ENCODE results near the gene ZNF814. TPM values are rescaled to one million over a fixed set of nuclear protein-coding genes. Genes with fewer than 3 reads are reported as not detected.
A peak's percentile ranks its signal among the peaks of the same experiment; 100 is the strongest.
"Not testable (repeated sequence)": the region's sequence is repeated elsewhere in the genome, so short reads cannot be mapped to it uniquely, and the experiment has no call there.

Gene ZNF814
- total RNA-seq, 2 experiments from 2014 or later, result 29.0 to 34.7 TPM

DNA sequence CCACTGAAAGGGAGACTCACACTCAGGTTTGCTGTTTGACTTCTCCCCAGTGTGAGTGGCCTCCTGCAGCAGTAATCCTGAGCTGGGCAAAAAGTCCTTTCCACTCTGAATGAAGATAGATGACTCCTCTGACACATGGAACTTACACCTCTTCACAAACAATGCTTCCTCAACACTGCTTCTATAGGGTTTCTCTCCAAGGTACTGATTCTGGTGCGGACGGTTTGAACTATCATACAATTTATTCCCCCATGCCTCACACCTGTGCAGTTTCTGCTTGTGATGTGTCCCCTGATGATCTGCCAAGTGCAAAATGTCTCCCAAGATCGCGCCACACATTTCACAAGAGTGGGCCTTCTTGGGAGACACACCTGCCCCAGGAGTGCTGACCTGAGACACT lies 38.8 kb upstream of the ZNF814 start:
- intact Hi-C loops (cut with DNase I, micrococcal nuclease), result no loop called here
- no peak for DNase-seq
- no peaks in the 10 kb centered on the region for H3K36me3 ChIP-seq (ENCODE audit: insufficient read depth, low read length)
- Mint-ChIP-seq H3K27me3 (no peaks in the 10 kb centered on the region), H3K4me3 (no peak overlapping the region), H3K27ac (no peak overlapping the region), H3K4me1 (ENCODE audit: low read depth) (no peaks in the 10 kb centered on the region), H3K9me3 (peaks cover 8% of the 10 kb centered on the region), H3K36me3 (ENCODE audit: low read depth) (peaks cover 83% of the 10 kb centered on the region)
- TF ChIP-seq, protein P1, sequence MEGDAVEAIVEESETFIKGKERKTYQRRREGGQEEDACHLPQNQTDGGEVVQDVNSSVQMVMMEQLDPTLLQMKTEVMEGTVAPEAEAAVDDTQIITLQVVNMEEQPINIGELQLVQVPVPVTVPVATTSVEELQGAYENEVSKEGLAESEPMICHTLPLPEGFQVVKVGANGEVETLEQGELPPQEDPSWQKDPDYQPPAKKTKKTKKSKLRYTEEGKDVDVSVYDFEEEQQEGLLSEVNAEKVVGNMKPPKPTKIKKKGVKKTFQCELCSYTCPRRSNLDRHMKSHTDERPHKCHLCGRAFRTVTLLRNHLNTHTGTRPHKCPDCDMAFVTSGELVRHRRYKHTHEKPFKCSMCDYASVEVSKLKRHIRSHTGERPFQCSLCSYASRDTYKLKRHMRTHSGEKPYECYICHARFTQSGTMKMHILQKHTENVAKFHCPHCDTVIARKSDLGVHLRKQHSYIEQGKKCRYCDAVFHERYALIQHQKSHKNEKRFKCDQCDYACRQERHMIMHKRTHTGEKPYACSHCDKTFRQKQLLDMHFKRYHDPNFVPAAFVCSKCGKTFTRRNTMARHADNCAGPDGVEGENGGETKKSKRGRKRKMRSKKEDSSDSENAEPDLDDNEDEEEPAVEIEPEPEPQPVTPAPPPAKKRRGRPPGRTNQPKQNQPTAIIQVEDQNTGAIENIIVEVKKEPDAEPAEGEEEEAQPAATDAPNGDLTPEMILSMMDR (IDR thresholded peaks at IDR 0.05), result no peak
- no peaks in the 10 kb centered on the region for H3K4me1 ChIP-seq (ENCODE audit: insufficient read depth, low read length)
- H3K4me3 ChIP-seq (ENCODE audit: low read length), result no peak overlapping the region
- POLR2A ChIA-PET, result no interaction called here
- no peaks in the 10 kb centered on the region for H3K27me3 ChIP-seq (ENCODE audit: control insufficient read depth in 1 of 2, insufficient read depth in 2 of 2, low read length in 2 of 2)
- CTCF ChIA-PET, result no interaction called here
- H3K27ac ChIP-seq (ENCODE audit: low read depth in 1 of 2, low read length in 2 of 2), result no peak overlapping the region
- no peak for ATAC-seq (ENCODE audit: poor library complexity)
- H3K9me3 ChIP-seq (ENCODE audit: control insufficient read depth in 1 of 2, insufficient read depth in 1 of 2, low read length in 2 of 2), result peaks cover 52 to 75% of the 10 kb centered on the region in 2 experiments

DNA sequence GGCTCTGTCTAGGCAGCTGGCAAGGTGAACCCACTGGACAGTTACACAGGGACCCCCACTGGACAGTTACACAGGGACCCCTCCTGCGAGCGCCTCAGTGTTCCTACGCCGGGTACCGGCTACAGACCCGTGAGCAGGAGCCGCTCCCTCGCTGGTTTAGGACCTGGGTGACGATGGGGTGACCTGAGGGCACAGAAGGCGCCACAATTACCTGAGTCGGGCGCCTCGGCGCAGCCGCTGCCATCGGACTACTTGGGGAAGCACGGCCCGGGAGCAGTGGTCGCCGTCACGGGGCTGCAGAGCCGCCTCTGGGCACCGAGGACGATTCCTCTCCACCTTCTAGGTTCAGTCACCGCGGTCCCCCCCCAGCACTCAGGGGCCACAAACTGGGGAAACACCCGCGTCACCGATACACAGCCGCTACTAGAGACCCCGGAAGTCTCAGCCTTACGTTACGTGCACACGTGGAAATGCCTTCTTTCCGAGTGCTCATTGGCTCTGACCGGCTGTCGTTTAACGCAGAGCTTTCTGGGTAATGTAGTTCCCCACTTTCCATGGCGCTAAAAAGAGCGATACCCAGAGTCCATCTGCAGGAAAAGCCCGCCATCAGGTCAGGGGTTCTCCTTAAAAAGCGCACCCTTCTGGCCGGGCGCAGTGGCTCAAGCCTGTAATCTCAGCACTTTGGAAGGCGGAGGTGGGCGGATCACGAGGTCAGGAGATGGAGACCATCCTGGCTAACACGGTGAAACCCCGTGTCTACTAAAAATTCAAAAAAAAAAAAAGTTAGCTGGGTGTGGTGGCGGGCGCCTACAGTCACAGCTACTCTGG lies 27.5 kb upstream of the ZNF814 start, which contains the start of gene ZNF417:
Gene ZNF417 (minus strand): TSS at position 425 of the 828 bp plus-strand sequence. CDS start 181 bp downstream, at position 244.
- intact Hi-C loops (cut with DNase I, micrococcal nuclease), result loop anchor here (1.0 to 5.0 kb wide), 3 partner anchors 86 to 304 kb away; partner anchors contain the start of genes ZNF134 (in 1 of the 2), ZNF211 (in 1 of the 2) and ZNF606 (in 1 of the 2)

DNA sequence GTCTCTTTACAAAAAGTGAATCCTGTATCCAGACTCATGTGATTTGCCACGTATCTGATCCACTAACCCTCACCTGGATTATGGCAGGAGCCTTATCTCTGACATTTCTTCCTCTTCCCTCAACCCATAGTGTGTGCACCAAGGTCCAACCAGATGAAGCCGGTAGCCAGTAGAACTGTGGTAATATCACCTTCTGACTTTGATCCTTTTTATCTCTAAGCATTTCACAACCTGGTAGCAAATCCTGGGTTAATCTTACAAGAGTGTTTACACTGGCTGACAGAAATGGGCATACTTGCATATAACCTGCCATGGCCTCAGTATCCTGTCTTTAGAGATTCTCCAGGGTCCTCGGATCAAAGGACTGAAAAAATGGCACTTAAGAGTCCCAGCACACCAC lies 25.7 kb upstream of the ZNF814 start:
- peaks cover 79% of the 10 kb centered on the region for H3K36me3 Mint-ChIP-seq (ENCODE audit: low read depth)
- intact Hi-C loops (cut with DNase I, micrococcal nuclease), result no loop called here
- ATAC-seq (ENCODE audit: poor library complexity) (no peak), DNase-seq (no peak)
- H3K4me1 Mint-ChIP-seq (ENCODE audit: low read depth), result peaks cover 39% of the 10 kb centered on the region
- peak overlapping the region; percentile 92 for H3K27ac Mint-ChIP-seq
- H3K4me1 ChIP-seq (ENCODE audit: insufficient read depth, low read length), result peaks cover 14% of the 10 kb centered on the region
- CTCF ChIA-PET, result no interaction called here
- peaks cover 32% of the 10 kb centered on the region for H3K36me3 ChIP-seq (ENCODE audit: insufficient read depth, low read length)
- peaks cover 20% of the 10 kb centered on the region for H3K9me3 Mint-ChIP-seq
- H3K4me3 ChIP-seq (ENCODE audit: low read length), result no peak overlapping the region
- H3K27me3 ChIP-seq (ENCODE audit: control insufficient read depth in 1 of 2, insufficient read depth in 2 of 2, low read length in 2 of 2), result no peaks in the 10 kb centered on the region
- no peaks in the 10 kb centered on the region for H3K27me3 Mint-ChIP-seq
- POLR2A ChIA-PET, result interaction anchor here (0.5 to 1.1 kb wide), 2 partner anchors 227 to 300 kb away, joined by 3 read pairs; partner anchors contain the start of gene ZNF134
- H3K9me3 ChIP-seq (ENCODE audit: control insufficient read depth in 1 of 2, insufficient read depth in 1 of 2, low read length in 2 of 2), result peaks cover 27 to 31% of the 10 kb centered on the region in 2 experiments
- H3K4me3 Mint-ChIP-seq, result peak overlapping the region; percentile 93
- H3K27ac ChIP-seq (ENCODE audit: low read depth in 1 of 2, low read length in 2 of 2), result no peak overlapping the region
- TF ChIP-seq, protein P1 (IDR thresholded peaks at IDR 0.05), result no peak

More for the DNA sequence above, 27.5 kb upstream of the ZNF814 start, which contains the start of gene ZNF417:
- peaks cover 75% of the 10 kb centered on the region for H3K36me3 Mint-ChIP-seq (ENCODE audit: low read depth)
- Histone ChIP-seq H3K9me3 (ENCODE audit: control insufficient read depth in 1 of 2, insufficient read depth in 1 of 2, low read length in 2 of 2) (peaks cover 18 to 32% of the 10 kb centered on the region in 2 experiments), H3K36me3 (ENCODE audit: insufficient read depth, low read length) (peaks cover 17% of the 10 kb centered on the region), H3K4me3 (ENCODE audit: low read length) (peak within 1 kb of the TSS; percentile 70), H3K4me1 (ENCODE audit: insufficient read depth, low read length) (peaks cover 14% of the 10 kb centered on the region), H3K27ac (ENCODE audit: low read depth in 1 of 2, low read length in 2 of 2) (peak within 1 kb of the TSS; percentile 78 to 81)
- not testable (repeated sequence) for H3K27me3 Mint-ChIP-seq; H3K27me3 ChIP-seq (ENCODE audit: control insufficient read depth in 1 of 2, insufficient read depth in 2 of 2, low read length in 2 of 2)
- peaks cover 20% of the 10 kb centered on the region for H3K9me3 Mint-ChIP-seq
- peak; percentile 98 for ATAC-seq (ENCODE audit: poor library complexity)
- peak within 1 kb of the TSS; percentile 92 for H3K27ac Mint-ChIP-seq
- H3K4me1 Mint-ChIP-seq (ENCODE audit: low read depth), result peaks cover 39% of the 10 kb centered on the region
- peak within 1 kb of the TSS; percentile 93 for H3K4me3 Mint-ChIP-seq
- peak; percentile 72 to 97 (median 80) for DNase-seq
- ChIA-PET POLR2A (interaction anchor here (0.6 to 2.1 kb wide), 16 partner anchors 19 to 1246 kb away, joined by 3 to 16 read pairs (median 4); partner anchors contain the start of genes ZNF134, ZNF154, ZNF274 and ZNF329), CTCF (interaction anchor here (0.6 to 1.3 kb wide), 4 partner anchors 32 to 1602 kb away, joined by 3 to 4 read pairs (median 3); partner anchors contain the start of gene ZSCAN5A)

Data from CD4-positive, alpha-beta T cell (primary cell).